ENCODE results near the gene NME4.

GRCh38 chr16:353404-354290 lies 43.4 kb upstream of the NME4 start:
- TF ChIP-seq POLR2AphosphoS5 (IDR thresholded peaks at IDR 0.05; ENCODE audit: low read depth, low read length) (no peak), POLR2A (IDR thresholded peaks at IDR 0.05; ENCODE audit: low read depth, low read length) (no peak), TAF1 (IDR thresholded peaks at IDR 0.05; ENCODE audit: borderline replicate concordance, low read depth, low read length) (no peak)

All from GM12892 (cell line).